Measurements from ENCODE around the gene RPS6KA5.

RPS6KA5 gene

DNA sequence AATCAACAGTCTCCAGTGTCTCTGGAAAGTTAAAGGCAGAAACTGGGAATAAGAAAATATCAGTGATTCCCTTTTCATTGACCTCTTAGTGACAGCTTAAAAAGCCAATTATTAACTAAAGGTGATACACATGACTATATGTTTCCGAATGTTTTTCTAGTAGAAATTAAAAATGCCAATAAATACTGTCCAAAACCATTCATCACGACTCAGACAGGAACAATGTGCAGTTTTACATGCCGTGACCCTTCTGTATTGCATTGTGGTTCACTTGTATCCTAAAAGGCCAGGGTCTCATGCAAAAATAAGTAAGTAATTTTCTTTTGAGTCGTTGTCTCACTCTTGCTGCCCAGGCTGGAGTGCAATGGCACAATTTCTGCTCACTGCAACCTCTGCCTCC is 138.3 kb downstream of the RPS6KA5 start:
- no peak for DNase-seq

DNA sequence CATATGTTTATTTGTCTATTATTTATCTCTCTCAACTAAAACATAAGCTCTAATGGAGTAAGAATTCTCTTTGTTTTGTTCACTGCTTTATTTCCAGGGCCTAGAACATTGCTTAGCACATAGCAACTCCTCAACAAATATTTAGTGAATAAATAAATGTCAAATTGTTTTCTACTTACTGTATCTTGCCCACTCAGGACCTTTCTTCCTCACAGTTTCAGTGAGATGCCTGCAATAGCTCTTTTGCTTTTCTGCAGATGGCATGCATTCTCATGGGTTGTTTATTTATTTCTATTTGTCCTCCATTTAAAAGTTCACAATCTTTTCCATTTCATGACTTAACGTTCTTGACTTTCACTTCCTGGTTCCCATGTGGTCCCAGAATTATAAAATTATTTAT is 149.3 kb downstream of the RPS6KA5 start:
- DNase-seq: no peak

DNA sequence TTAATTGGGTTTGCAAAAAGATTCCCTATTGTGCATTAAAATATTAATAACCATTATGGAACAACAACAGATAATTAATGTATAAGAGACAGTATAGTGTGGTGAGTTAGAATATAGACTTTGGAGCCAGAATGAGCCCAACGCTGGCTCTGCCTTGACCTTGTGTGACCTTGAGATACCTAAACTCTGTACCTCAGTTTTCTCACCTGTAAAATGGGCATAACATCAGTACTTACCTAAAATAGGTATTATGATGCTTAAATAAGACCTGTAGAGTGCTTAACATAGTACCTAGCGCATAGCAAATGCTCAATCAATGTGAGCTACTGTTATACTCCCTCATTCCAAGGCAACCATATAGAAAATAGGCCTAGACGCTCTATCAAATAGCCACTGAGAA is 153.3 kb downstream of the RPS6KA5 start:
- no peak for DNase-seq

DNA sequence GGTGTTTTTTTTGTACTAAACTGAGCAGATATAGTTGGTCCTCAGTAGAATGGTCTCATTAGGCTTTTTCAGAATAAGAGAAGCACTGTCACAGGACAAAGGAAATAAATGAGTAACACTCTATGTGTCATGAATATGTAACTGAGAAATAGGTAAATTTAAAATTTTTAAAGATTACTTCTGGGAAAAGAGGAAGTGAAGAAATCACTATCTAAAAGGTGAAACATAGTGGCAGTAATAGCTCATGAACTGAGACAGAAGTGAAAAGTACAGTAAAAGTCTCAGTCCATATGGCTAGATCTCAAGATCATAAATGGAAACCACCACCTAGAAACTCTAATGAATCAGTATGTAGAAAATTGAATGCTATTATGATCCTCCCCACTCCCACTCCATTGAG is 154.9 kb downstream of the RPS6KA5 start:
- DNase-seq: no peak

DNA sequence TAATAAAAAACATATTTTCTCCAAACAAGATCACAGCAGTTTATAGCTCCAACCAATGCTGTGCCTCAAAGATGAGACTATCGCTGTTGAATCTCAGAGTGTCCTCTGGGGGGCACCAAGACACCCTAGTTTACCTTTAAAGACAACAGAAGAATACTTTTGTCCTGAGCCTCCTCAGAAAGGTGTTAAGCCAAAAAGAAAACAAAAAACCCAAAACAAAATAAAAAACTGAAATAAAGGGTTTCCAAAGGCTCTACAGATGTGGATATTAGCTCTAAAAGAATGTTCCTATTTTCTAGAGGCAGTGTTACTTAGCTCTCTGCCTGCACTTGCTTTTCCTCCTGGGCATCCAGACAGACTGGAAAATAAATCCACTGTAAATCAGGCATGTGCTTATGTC is 157.3 kb downstream of the RPS6KA5 start:
- peak; percentile 49 for DNase-seq

DNA sequence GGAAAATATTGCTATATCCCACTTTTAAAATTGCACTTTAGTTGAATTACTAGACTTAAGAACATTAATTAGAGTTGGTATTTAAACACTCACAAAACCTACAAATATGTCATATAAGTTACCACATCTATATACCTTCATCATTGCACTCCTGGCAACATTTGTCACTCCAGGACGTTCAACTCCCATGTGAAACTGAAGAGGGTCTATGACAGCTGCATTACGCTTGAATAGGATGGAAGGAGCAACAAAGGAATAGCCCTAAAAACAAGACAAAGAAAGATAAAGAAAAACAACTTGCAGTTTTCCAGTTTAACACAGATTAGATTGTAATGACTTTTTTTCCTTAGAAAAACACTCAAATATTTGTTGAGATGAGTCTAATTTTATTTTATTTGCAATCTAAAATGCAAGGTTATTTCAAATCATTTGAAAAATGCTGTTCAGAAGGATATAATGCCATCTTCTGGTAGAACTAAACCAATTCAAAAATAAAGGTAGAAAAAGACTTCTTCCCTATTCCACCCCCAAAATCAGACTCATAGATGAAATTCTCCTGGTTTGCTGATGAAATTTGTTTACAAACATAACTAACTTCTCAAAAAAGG is 159.9 kb downstream of the RPS6KA5 start:
- DNase-seq: no peak

DNA sequence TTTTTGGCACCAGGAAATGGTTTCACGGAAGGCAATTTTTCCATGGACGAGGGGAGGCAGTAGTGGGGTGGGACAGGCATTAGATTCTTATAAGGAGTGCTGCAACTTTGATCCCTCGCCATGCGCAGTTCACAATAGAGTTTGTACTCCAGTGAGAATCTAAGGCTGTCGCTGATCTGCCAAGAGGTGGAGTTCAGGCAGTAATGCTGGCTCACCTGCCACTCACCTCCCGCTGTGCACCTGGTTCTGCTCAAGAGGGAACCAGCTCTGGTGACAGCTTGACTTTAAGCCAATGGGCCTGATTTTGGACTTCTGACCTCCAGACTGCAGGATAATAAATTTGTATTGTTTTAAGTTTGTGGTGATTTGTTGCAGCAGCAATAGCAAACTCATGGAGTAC is 163.4 kb downstream of the RPS6KA5 start:
- DNase-seq: no peak

DNA sequence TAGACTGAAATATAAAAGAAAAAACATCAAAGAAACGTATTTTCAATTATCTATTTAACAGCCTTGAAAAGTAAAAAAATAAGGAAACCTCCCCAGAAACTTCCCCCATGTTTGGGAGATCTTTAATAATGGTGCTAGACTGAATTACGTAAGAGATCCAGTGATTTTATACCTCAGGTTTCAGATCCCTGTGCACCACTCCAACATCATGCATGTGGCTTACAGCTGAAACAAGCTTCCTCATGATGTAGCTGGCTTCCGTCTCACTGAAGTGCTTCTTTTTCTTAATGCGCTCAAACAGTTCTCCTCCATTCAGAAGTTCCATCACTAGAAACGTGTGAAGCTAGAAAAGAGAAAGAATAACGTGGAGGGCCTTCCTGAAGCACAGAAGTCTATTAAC is 166.2 kb downstream of the RPS6KA5 start:
- DNase-seq: no peak

DNA sequence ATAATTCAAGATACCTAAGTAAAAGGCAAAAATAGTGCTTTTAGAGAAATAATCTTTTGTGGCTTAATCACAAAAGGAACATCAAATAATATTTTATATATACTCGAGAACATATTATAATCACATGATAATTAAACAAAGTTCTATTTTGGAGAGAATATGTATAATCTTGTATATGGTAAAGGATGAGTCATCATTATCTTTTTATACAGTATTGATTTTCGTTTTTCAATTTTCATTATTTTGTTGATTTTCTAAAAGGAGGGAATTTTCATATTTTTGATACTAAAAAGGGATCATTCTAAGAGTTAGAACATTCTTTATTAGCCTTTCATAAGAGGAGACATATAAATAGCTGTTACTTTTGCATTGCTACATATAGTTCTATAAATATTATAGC is 166.9 kb downstream of the RPS6KA5 start:
- no peak for DNase-seq

DNA sequence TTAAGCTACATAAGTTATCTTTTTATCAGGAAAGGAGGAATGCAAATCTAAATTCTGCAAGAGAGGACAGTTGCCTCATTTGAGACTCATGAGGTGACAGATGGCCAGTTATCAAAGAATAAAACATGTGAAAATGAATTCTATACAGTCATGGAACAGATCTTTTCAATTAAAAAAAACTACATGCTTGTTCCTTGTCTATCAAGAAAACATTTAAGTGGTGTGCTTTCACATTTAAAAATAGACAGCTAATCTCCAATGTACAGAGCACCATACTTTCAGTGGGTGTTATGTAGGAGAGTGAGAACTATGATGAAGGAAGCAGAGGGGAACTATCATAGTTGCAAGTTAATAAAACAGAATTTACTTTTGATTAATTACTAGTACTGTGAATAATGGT is 167.5 kb downstream of the RPS6KA5 start:
- no peak for DNase-seq

DNA sequence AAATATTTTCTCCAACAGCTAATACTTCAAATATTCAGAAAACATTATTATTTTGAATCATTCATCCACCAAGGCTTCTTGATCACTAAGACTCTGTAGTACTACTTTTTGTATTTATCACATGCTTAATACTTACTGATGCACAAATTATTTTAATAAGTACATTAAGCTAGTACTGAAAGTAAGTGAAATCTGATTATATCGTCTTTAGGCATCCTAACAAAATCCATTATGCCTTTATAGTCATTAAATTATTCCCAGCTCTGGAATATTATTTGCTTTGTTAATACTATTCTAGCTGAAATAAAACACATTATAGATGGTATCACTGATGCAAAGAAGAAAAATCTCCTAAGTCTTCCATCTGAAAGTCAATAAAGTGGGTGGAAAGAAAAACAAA is 169.1 kb downstream of the RPS6KA5 start:
- no peak for DNase-seq

DNA sequence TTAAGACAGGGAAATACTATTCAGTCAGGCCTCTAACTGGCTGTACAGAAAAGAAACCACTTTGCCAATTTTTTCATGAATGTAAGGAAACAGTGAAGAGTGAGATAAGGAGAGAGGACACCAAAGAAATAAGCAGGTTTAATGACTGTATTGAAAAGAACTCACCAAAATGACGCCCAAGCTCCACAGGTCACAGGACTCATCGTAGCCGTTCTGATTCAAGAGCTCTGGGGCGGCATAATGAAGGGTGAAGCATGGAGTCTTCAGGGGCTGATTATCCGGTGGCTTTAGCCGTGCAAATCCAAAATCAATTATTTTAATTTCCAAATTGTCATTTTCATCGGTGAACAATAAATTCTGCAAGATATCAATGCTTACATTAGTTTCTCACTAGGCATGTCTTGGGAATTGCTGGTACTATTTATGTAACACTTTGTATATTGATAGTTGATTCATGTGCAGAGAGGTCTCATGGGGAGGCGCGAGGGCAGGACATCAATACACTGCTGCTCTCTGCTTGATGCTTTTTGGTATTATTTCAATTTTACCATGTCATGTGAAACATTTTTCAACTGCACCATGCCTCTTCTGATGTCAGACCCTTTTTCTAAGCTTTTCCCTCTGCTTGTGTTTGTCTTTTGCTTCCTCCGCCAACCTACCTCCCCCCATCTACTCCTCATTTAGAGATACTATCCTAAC is 170.0 kb downstream of the RPS6KA5 start:
- no peak for DNase-seq

DNA sequence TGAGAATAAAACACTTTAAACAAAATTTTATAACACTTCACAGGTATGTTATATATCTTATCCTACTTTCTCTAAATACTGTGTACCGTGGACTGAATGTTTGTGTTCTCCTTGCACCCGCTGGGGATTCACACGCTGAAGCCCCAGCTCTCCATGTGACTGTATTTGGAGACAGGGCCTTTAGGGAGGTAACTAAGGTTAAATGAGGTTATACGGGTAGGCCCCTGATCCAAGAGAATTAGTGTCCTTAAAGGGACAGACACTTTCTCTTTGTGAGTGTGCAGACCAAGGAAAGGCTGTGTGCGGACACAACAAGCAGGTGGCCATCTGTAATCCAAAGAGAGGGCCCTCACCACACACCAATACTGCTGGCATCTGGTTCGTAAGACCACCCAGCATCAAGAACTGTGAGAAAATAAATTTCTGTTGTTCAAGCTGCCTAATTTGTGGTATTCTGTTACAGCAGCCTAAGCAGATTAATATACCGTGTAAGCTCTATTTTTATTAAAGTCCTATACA is 174.1 kb downstream of the RPS6KA5 start:
- no peak for DNase-seq

DNA sequence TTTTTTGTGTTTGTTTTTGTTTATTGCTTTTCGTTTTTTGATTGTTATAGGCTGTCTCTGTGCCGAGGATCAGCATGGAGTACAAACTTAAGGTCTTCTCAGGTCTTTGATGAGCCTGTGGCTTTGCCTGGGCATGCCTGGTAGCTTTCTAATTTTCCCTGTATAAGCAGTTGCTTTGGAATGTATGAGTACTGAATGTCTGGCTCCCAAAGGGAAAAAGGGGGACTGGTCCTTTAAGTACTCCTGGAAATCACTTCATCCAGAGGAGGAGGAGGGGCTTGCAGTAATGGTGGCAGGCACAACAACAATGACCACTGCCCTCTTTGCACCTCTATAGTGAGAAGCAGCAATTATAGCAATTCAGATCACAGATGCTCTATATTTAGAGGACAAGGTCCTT is 176.7 kb downstream of the RPS6KA5 start:
- peak; percentile 3 for DNase-seq

DNA sequence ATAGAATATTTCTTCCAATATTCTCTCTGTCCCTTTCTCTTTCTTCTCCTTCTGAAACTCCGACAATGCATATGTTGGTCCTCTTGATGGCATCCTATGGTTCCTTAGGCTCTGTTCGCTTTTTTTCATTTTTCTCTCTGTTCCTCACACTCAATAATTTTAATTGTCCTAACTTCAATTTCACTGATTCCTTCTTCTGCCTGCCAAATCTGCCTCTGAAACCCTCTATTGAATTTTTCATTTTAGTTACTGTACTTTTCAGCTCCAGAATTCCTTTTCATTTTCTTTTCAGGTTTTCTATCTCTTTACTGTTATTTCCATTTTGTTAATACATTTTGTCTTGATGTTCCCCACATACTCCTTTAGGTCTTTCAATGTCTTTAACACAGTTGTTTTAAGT is 177.2 kb downstream of the RPS6KA5 start:
- DNase-seq: no peak

DNA sequence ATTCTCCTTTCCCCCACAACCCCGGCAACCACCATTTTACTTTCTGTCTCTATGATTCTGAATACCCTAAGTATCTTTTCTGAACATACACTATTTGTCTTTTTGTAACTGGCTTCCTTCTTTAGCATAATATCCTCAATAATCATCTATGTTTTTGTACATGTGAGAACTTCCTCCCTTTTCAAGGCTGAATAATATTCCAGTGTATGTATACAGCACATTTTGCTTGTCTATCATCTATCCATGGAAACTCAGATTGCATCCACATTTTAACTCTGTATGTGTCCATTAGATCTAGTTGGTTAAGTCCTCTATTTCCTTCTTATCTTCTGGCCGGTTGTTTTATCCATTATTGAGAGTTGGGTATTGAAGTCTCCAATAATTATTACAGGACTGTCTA is 180.2 kb downstream of the RPS6KA5 start:
- no peak for DNase-seq

DNA sequence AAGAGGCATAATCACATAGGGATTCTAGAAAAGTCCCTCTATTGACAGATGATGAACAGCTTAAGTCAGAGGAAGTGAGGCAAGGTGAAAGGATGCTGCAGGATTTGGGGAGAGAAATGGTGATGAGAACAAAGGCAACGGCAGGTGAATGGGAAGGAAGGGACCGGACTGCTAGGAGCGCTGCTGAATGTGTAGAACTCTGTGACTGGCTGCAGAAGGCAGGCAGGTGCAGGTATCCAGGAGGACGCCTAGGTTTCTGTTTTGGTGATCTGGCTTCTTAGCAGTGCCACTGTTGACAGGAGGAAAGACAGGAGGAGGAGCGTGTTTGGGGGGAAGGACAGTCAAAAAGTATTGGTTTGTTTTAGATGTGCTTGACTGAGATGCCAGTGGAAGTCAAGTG is 185.8 kb downstream of the RPS6KA5 start:
- no peak for DNase-seq

DNA sequence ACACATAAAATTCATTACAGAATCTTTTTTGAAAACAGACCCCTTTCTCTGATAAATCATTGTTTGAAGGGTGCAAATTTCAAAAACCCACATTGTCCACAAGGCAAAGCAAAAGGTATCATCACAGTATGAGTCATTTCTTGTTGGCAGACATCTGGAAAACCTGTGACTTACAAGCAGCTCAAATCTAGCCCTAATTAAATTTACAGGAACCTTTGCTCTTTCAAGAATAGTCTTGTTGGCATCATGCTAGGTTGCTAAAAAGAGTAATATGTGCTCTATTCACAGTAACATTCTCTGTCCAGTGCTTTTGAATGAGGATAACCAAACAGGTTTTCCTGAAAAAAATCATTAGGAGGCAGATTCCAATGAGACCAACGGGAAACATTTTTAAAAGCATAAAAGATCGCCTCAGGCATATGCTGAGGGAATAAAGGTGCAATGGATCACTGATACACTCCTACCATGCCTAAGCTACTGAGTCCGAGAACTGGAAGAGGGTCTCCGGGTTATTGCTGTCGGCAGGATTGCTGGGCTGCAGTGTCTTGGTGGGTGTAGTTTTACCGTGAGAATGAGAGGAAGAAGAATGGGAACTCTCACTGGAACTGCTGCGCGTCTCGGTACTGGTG is 188.7 kb downstream of the RPS6KA5 start:
- DNase-seq: peak; percentile 30

DNA sequence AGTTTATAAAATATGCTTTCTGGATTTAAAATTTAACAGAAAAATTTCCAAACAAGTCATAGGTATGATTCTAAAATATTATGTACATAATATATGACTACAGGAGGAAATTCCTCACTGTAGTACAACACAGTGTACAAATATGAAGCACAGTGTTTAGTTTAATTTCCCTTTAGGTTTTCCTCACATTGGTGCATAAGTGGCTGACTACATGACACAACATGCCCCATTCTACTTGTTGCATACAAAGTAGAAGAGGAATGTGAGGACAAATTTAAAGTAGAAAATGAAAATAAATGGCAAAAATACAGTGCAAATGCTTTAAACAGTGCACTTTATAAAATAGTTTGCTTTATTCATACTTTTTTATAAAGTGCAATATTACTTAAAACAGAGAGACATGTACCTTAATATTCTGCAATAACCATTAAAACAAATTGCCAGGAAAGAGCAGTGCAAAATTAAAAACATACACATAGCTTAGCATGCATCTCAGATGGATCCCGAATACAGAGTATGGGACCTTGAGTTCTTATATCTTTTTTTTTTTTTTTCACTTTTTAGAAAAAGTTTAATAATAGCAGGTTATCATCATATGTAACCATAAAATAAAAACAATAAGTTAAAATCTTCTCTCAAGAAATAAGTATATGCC is 189.4 kb downstream of the RPS6KA5 start:
- DNase-seq: no peak

DNA sequence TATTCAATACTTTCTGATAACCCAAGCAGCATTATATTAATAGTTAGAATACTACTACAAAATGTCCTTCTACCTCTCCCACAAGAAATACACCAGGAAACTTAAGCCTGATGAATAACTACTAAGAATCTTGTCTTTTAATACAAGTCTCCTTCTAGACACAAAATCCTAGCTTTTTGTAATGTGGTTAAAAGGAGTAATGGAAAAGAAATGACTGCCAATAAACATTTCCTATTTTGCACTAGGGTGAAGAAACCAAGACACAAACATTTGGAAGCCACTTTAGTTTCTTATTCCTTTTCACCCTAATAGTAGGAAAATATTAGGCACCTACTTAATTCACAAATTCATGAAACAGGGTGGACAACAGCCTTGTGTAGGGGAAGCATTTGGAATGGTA is 192.9 kb downstream of the RPS6KA5 start:
- DNase-seq: no peak

DNA sequence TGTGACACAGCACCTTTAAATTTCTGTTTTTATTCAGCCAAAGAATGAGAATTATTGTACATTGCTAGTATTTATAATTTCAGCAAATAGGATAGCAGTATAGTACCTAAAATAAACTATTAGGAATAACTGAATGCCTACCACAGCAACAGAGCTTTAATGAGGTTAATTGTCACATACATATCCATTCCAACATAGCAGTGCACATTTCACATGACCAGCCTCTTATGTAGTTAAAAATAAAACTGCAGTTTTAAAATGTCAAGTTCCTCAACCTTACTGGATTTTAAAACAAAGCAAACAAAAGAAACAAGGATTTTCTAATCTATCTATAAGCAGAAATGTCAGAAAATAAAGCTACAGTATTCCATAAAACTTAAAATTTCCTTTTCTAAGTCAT is 193.6 kb downstream of the RPS6KA5 start:
- DNase-seq: no peak

DNA sequence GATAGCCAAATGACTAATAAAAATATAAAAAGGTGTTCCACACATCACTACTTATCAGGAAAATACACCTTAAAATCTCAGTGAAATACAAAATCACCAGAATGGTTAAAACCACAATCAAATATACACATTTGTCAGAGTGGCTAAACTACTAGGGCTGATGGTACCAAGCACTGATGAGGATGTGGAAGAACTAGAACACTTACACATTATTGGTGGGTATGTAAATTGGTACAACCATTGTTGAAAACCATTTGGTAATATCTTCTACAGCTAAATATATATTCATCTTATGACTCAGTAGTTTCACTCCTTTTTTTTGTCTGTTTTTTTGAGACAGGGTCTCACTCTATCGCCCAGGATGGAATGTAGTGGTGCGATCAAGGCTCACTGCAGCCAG is 195.7 kb downstream of the RPS6KA5 start:
- no peak for DNase-seq

DNA sequence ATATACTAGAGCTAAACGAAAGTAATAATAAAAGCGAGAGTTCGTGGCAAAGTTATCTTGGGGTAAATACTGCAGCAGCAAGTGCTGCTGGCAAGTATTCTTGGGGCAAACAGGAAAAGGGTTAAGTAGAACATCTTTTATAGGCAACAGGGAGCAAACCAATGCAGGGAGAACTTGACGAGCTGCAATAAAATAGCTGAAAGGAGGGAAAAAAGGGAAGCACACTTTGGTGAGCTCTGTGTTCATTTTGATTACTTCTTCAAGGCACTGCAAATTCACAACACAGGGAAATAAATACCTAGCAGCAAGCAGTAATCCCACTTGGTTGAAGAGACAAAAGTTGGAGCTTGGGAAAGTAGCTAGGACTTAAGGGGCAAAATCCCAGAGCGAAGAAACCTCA is 201.9 kb downstream of the RPS6KA5 start:
- DNase-seq: no peak

DNA sequence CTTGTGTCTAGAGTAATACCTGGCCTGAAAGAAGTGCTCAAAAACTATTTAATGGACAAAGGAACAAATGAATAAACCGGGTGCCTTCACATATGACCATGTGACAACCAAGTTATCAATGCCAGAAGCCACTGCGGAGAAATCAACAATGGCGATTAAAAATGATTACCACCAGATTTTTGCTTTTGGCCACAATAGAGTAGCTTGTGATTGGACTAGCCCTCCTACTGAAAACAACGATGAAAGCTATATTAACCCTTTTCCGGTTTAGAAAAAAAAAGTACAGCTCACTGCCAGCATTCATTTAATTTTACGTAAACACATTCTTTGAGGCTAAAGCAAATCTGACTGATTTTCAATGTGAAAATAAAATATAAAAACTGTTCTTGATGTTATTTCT is 202.6 kb downstream of the RPS6KA5 start:
- no peak for DNase-seq
